Thymus (tissue), 11 donors: ENCODE data around the gene SIVA1. TPM values are rescaled to one million over a fixed set of nuclear protein-coding genes. Genes with fewer than 3 reads are reported as not detected.

ENCODE experiments used
- DNase-seq, 9 donors: peaks; one replicate each; pipeline ENCODE4 v3.0.0-alpha.2; 2013; ENCODE audit warnings: low spot score in 9 of 9, low read depth in 6 of 9, missing footprints in 1 of 9
- H3K27ac ChIP-seq, 2 donors: one replicate each; pipeline ENCODE4 v1.5.1; 2013; ENCODE audit warnings: control low read depth in 1 of 2, low read depth in 1 of 2, low read length in 1 of 2, mild to moderate bottlenecking in 1 of 2, moderate library complexity in 1 of 2
- H3K27me3 ChIP-seq, 2 donors: one replicate each; pipeline ENCODE4 v1.5.1; 2013; ENCODE audit warnings: low read length in 1 of 2; ENCODE audit not compliant: control insufficient read depth in 2 of 2, insufficient read depth in 1 of 2
- H3K36me3 ChIP-seq, 2 donors: one replicate each; pipeline ENCODE4 v1.5.1; 2013; ENCODE audit warnings: low read length in 1 of 2, mild to moderate bottlenecking in 1 of 2, moderate library complexity in 1 of 2; ENCODE audit not compliant: control insufficient read depth in 2 of 2, insufficient read depth in 2 of 2
- H3K4me1 ChIP-seq, 2 donors: one replicate each; pipeline ENCODE4 v1.5.1; 2013; ENCODE audit warnings: low read length in 2 of 2; ENCODE audit not compliant: control insufficient read depth in 2 of 2, insufficient read depth in 2 of 2
- H3K4me3 ChIP-seq, 2 donors: one replicate each; pipeline ENCODE4 v1.5.1; 2013; ENCODE audit warnings: low read length in 2 of 2, control low read depth in 1 of 2, mild to moderate bottlenecking in 1 of 2
- H3K9me3 ChIP-seq, 2 donors: one replicate each; pipeline ENCODE4 v1.5.1; 2013; ENCODE audit warnings: low read length in 1 of 2, mild to moderate bottlenecking in 1 of 2; ENCODE audit not compliant: control insufficient read depth in 2 of 2, insufficient read depth in 1 of 2
- WGBS: extraction: QIAGEN DNeasy Blood & Tissue Kit; methylation state at CpG from one replicate; pipeline ENCODE4 v1.1.7; 2013; 5-methylcytosine and 5-hydroxymethylcytosine counted together
- polyA plus RNA-seq: library from polyadenylated mRNA; stranded (reverse); fragments of 200-250 nt; gene quantifications from one replicate; pipeline ENCODE4 v1.2.3, GENCODE V29; 2013
- total RNA-seq: library from RNA; stranded (reverse); fragments of 120-200 nt; gene quantifications from one replicate; pipeline ENCODE4 v1.2.4, GENCODE V29; 2013
- donor health status: healthy.

The SIVA1 gene
- total and polyA plus RNA-seq, 2 donors = 143 to 308 TPM

DNA sequence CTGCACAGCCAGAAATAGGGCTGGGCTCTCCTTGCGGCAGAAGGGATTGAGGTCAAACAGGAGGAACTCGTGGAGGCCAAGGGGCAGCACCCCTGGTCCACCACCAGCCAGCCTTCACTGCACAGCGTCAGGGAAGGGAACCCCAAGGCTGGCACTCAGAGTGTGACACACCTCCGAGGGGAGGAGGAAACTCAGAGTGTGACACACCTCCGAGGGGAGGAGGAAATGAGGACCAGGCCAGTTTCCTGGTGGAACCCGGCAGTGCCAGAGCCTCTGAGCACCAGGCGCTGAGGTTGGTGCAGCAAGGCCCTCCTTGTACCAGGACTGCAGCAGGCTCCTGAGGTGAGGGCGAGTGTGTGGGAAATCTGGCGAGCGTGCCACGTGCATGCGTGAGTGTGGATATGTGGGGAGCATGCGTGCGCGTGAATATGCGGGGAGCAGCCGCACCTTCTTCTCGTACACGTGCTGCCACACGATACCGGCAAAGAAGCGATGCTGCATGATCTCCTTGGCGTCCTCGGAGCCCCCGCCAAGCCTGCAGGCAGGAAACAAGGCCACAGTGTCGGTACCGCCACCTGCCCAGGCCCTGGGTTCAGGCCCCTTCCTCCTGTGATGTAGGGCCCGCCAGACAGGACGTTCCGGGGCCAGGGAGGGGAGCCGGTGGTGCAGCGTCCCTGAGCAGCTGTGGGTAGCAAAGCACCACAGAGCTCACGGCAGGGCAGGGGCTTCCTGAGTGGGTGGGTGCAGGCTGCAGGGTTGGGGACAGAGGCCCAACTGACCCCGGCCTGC lies 19.2 kb downstream of the SIVA1 start:
- no peak for DNase-seq
- peaks cover 67 to 70% of the 10 kb centered on the region in 2 donors for H3K36me3 ChIP-seq
- no peaks in the 10 kb centered on the region for H3K27me3 ChIP-seq
- no peak overlapping the region for H3K4me3 ChIP-seq
- 93% methylated on average over 34 of the region's 34 CpGs for WGBS
- peaks cover 5 to 21% of the 10 kb centered on the region in 2 donors for H3K9me3 ChIP-seq
- no peak overlapping the region for H3K27ac ChIP-seq
- H3K4me1 ChIP-seq = peaks cover 0 to 14% of the 10 kb centered on the region in 2 donors

GRCh38 chr14:104772707-104773504 lies 20.0 kb downstream of the SIVA1 start:
- no peak for DNase-seq
- Histone ChIP-seq H3K4me1 (peaks cover 0 to 7% of the 10 kb centered on the region in 2 donors), H3K36me3 (peaks cover 63 to 75% of the 10 kb centered on the region in 2 donors), H3K27me3 (no peaks in the 10 kb centered on the region), H3K9me3 (peaks cover 5 to 28% of the 10 kb centered on the region in 2 donors), H3K4me3 (no peak overlapping the region), H3K27ac (no peak overlapping the region)
- WGBS = 98% methylated on average over 38 of the region's 38 CpGs

- H3K36me3 ChIP-seq = peaks cover 61 to 79% of the 10 kb centered on the region in 2 donors
- H3K27me3 ChIP-seq = no peaks in the 10 kb centered on the region
- no peak overlapping the region for H3K27ac ChIP-seq
- WGBS = 96% methylated on average over 46 of the region's 46 CpGs
- peaks cover 0 to 2% of the 10 kb centered on the region in 2 donors for H3K4me1 ChIP-seq
- H3K9me3 ChIP-seq = peaks cover 5 to 28% of the 10 kb centered on the region in 2 donors
- DNase-seq = no peak
- no peak overlapping the region for H3K4me3 ChIP-seq
These were observed 20.8 kb downstream of the SIVA1 start for GRCh38 chr14:104773505-104774452.

DNA sequence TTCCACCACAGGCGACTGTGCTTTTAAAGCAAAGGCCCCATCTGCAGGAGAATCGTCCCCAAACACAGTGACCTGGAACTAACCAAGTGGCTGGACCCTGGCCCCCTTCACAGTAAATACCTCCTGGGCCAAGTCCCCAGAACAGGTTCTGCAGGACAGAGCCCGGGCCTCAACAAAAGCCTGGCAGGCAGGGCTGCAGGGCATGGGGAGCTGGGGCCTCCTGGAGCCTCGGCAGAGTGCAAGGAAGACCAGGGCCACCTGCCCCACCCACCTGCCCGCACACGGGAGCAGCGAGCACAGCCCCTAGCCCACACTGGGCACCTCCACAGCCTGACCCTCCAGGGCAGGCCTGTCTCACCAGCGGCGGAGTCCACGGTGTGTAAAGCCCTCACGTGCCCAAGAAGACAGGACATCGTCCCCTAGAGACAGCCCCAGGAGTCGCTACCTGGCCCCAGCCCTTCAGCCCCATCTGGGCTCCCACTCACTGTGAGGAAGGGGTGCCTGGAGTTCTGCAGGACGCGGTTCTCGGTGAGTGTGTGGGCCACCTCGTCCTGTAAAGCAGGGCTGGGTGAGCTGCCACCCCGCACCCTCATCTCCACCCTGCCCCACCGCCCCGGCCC lies 21.6 kb downstream of the SIVA1 start:
- Histone ChIP-seq H3K4me3 (no peak overlapping the region), H3K9me3 (peaks cover 5 to 28% of the 10 kb centered on the region in 2 donors), H3K36me3 (peaks cover 53 to 80% of the 10 kb centered on the region in 2 donors), H3K27ac (no peak overlapping the region), H3K27me3 (no peaks in the 10 kb centered on the region), H3K4me1 (no peaks in the 10 kb centered on the region)
- WGBS = 96% methylated on average over 20 of the region's 20 CpGs
- no peak for DNase-seq

DNA sequence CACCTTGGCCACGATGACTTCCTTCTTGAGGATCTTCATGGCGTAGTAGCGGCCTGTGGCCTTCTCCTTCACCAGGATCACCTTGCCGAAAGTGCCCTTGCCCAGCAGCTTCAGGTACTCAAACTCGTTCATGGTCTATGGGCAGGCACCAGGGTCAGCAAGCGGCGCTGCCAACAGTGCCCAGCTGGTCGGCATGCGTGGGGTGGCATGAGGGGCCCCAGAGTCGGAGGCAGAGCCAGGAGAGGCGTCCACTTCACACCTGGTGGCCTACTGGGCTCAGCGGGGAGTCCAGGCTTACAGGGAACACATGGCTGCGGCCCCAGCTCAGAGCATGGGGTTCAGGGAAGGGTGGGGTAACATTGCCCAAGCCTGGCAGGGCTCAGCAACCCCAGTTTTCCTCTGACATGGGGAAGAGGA lies 22.1 kb downstream of the SIVA1 start:
- no peaks in the 10 kb centered on the region for H3K27me3 ChIP-seq
- no peak overlapping the region for H3K4me3 ChIP-seq
- peaks cover 5 to 28% of the 10 kb centered on the region in 2 donors for H3K9me3 ChIP-seq
- H3K27ac ChIP-seq = no peak overlapping the region
- peaks cover 53 to 81% of the 10 kb centered on the region in 2 donors for H3K36me3 ChIP-seq
- 94% methylated on average over 13 of the region's 13 CpGs for WGBS
- H3K4me1 ChIP-seq = no peaks in the 10 kb centered on the region
- DNase-seq = no peak

- Histone ChIP-seq H3K27ac (no peak overlapping the region), H3K27me3 (no peaks in the 10 kb centered on the region), H3K9me3 (peaks cover 0 to 20% of the 10 kb centered on the region in 2 donors), H3K4me1 (no peaks in the 10 kb centered on the region), H3K36me3 (peaks cover 45 to 81% of the 10 kb centered on the region in 2 donors), H3K4me3 (no peak overlapping the region)
- 98% methylated on average over 15 of the region's 15 CpGs for WGBS
- no peak for DNase-seq
These were observed 23.5 kb downstream of the SIVA1 start for GRCh38 chr14:104776481-104776880.

GRCh38 chr14:104776961-104777807 lies 24.2 kb downstream of the SIVA1 start:
- no peak for DNase-seq
- no peak overlapping the region for H3K4me3 ChIP-seq
- H3K27me3 ChIP-seq = no peaks in the 10 kb centered on the region
- H3K9me3 ChIP-seq = peaks cover 0 to 13% of the 10 kb centered on the region in 2 donors
- 94% methylated on average over 16 of the region's 16 CpGs for WGBS
- peaks cover 38 to 79% of the 10 kb centered on the region in 2 donors for H3K36me3 ChIP-seq
- H3K4me1 ChIP-seq = no peaks in the 10 kb centered on the region
- H3K27ac ChIP-seq = no peak overlapping the region
